ENCODE measurements around the gene DCTN2.

DCTN2 gene

GRCh38 chr12:57549909-57550640, 3.1 kb upstream of the DCTN2 start, which contains the start of gene KIF5A:
KIF5A (plus strand) TSS chr12:57550044; CDS start chr12:57550272, 228 bp downstream.
- no peak for DNase-seq (ENCODE audit: low spot score)

- DNase-seq (ENCODE audit: low spot score) = no peak
These were observed 2.4 kb upstream of the DCTN2 start for GRCh38 chr12:57549203-57549908.

- no peak for DNase-seq (ENCODE audit: low spot score)
These were observed 1.5 kb upstream of the DCTN2 start for GRCh38 chr12:57548488-57548887.

GRCh38 chr12:57548013-57548315, 972 bp upstream of the DCTN2 start:
- DNase-seq (ENCODE audit: low spot score) = no peak

- DNase-seq (ENCODE audit: low spot score) = no peak
These were observed 458 bp upstream of the DCTN2 start for GRCh38 chr12:57547288-57548012.

GRCh38 chr12:57545809-57546437, 1.1 kb downstream of the DCTN2 start:
- DNase-seq (ENCODE audit: low spot score) = no peak

GRCh38 chr12:57543581-57543980, 3.4 kb downstream of the DCTN2 start:
- DNase-seq (ENCODE audit: low spot score) = no peak

GRCh38 chr12:57541717-57542116, 5.3 kb downstream of the DCTN2 start:
- DNase-seq (ENCODE audit: low spot score) = no peak

- no peak for DNase-seq (ENCODE audit: low spot score)
These were observed 6.0 kb downstream of the DCTN2 start for GRCh38 chr12:57541001-57541400.

GRCh38 chr12:57539134-57539768, 7.7 kb downstream of the DCTN2 start:
- no peak for DNase-seq (ENCODE audit: low spot score)

GRCh38 chr12:57536597-57536942, 10.4 kb downstream of the DCTN2 start:
- DNase-seq (ENCODE audit: low spot score) = no peak

GRCh38 chr12:57535764-57536596, 11.0 kb downstream of the DCTN2 start:
- no peak for DNase-seq (ENCODE audit: low spot score)

- no peak for DNase-seq (ENCODE audit: low spot score)
These were observed 11.9 kb downstream of the DCTN2 start for GRCh38 chr12:57534991-57535543.

- DNase-seq (ENCODE audit: low spot score) = no peak
These were observed 12.7 kb downstream of the DCTN2 start for GRCh38 chr12:57534250-57534649.

GRCh38 chr12:57533108-57533507, 13.9 kb downstream of the DCTN2 start:
- DNase-seq (ENCODE audit: low spot score) = no peak

- DNase-seq (ENCODE audit: low spot score) = no peak
These were observed 15.2 kb downstream of the DCTN2 start for GRCh38 chr12:57531836-57532235.

GRCh38 chr12:57530396-57531142, 16.4 kb downstream of the DCTN2 start:
- no peak for DNase-seq (ENCODE audit: low spot score)

GRCh38 chr12:57529831-57530230, 17.2 kb downstream of the DCTN2 start:
- no peak for DNase-seq (ENCODE audit: low spot score)

GRCh38 chr12:57528831-57529555, 18.0 kb downstream of the DCTN2 start:
- no peak for DNase-seq (ENCODE audit: low spot score)

- DNase-seq (ENCODE audit: low spot score) = no peak
These were observed 18.8 kb downstream of the DCTN2 start for GRCh38 chr12:57528176-57528575.
